Activated CD4-positive, alpha-beta T cell treated with anti-CD3 and anti-CD28 coated beads, Interleukin-2, amount 50 U/mL, for 24 hours (primary cell): ENCODE results near the gene DMRT2.

ENCODE experiments used
- DNase-seq, 2 donors: peaks; one replicate each; pipeline ENCODE4 v3.0.0-alpha.2; 2020; ENCODE audit warnings: low read depth in 1 of 2, low spot score in 1 of 2

Gene DMRT2

DNA sequence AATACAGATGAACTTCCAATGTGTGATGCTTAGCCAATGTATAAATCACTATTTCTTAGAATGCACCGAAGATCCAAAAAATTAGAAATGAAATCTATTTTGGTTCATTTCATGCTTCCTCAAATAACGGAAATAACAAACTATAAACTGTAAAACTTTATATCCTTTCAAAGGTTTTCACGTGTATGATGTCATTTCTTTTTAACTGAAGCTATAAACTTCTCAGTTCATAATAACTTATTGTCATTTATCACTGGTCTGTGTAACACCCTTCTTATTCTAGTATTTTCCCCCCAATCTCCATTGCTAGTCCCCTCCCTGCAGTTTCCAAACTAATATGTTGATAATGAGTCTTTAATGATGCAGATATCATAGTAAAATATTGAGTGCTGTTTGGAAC, 36.4 kb downstream of the DMRT2 start:
- no peak for DNase-seq

DNA sequence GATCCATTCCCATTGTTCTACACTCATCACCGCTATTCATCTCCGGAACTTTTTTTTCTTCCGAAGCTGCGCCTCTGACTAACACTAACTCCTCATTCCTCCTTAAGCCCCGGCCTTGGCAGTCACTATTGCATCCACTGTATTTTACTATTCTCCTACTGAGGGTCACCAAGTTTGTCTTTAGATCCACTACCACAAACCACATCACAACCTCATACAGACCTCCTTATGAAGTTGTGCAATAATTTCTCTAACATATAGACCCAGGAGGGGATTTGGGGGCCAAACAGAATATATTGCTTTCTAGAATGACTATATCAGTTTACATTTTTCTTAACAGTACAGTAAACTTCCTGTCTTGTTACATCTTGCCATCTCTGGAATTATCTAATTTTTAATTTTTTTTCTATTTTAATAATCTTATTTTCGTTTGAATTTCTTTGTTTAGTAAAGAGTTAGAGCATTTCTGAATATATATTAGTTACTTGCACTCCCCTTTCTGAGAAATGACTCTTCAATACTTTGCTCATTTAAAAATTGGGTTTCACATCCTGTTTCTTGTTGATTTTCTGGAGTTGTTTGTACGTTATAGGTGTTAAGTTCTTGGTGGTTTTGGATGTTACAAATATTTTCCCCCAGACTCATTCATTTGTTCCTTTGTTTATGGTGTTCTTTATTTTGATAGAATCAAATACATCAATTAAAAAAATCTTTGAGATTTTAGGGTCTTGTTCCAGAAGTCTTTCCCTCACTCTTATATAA, 37.1 kb downstream of the DMRT2 start:
- no peak for DNase-seq

DNA sequence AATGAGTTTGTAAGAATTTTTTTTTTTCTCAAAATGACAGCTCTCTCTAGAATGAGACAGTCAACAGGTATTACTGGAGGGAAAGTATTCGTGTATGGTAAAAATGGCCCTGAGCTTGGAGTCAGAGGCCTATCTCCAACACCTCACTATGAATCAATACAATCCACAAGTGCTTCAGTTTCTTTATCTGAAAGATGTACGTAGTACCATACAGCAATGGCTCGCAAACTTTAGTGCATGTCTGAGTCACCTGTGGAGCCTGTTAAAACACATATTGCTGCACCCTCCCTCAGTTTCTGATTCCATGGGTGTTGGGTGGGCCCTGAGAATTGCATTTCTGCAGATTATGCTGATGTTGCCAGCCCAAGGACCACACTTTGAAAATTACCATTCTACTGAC, 44.6 kb downstream of the DMRT2 start:
- no peak for DNase-seq

DNA sequence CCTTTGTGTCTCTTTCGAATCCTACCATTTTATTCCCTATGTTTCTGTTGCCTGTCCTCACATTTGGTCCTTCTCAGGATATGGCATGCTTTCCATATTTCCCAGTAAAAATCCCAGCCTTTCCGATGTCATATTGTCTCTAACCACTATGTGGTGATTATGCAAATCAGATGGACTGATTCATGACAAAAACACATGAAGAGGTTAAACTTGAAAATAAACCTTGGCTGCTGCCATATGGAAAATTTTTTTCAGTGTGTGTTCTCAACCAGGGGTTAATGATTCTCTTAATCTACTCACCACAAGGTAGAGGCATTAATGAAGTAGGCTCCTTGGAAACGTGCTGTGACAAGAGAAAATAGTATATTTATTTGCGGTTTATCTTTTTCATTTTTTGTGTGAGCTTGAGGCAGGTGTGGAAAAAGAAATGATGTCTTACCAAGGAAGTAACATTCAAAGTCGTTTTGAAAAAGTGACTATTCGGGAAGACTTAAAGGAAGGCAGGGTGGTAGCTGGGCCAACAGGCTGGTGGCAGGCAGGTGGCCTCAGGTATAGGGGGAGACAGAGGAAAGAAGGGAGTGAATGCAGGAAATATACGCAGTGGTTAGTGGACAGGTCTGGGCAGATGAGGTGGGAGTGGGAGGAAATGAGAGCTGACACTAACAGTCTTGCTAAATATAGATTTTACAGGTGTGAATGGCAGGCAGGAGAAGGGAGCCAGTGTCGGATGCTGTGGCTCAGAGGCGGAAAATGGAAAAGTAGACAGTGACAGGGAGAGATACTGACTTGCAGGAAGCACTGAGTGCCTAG, 46.2 kb downstream of the DMRT2 start:
- DNase-seq: no peak

DNA sequence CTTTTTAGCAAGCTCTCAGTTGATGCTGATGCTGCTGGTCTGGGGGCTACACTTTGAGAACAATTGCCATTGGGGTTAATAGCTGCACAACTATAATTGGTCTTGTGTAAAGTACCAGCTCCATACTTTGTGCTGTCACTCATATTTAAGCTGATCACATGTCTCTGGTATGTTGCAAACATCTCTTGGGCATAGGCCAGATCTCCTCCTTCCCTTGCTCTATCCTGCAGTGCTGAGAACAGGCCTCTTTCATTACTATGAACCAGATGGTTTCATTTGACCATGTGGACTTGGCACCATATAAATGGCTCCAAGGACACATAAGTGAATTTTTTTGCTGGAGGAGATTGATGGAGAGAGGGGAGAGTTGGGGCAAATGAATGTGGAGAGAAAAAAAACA, 48.4 kb downstream of the DMRT2 start:
- DNase-seq: no peak

DNA sequence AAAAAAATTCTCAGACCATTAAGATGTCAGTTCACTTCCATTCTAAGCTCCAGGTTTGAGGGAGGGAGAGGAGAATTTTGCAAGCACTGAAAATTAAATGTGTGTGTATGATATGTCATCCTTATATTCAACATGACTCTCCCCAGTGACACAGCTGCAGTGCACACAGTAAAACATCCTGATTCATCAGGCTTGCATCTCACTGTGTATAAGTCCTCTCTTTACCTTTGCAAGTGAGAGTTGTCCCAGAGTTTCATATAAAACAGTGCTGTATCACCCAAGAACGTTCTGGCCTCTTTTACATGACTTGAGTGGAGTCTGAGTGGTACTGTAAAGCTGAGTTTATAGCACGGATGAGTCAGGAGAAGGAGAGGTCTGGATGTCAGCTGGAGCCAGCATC, 50.0 kb downstream of the DMRT2 start:
- DNase-seq: no peak

DNA sequence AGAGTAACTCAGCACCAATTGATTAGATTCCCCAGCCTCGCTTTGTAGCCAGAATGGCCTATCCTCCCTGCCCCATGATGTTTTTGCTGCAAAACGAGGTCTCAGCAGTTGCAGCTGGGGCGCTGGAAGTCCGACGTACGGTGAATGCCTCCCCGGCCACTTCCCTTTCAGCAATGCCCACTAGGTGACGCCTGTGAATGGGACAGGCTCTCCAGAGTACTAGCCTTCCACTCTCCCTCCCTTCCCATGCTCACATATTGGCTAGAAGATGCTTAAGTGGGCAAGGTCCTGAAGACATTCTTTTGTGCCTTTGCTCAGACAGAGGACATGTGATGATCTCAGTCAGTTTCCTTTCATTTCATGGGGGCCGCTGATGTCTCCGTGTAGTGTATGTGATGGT, 50.8 kb downstream of the DMRT2 start:
- no peak for DNase-seq

DNA sequence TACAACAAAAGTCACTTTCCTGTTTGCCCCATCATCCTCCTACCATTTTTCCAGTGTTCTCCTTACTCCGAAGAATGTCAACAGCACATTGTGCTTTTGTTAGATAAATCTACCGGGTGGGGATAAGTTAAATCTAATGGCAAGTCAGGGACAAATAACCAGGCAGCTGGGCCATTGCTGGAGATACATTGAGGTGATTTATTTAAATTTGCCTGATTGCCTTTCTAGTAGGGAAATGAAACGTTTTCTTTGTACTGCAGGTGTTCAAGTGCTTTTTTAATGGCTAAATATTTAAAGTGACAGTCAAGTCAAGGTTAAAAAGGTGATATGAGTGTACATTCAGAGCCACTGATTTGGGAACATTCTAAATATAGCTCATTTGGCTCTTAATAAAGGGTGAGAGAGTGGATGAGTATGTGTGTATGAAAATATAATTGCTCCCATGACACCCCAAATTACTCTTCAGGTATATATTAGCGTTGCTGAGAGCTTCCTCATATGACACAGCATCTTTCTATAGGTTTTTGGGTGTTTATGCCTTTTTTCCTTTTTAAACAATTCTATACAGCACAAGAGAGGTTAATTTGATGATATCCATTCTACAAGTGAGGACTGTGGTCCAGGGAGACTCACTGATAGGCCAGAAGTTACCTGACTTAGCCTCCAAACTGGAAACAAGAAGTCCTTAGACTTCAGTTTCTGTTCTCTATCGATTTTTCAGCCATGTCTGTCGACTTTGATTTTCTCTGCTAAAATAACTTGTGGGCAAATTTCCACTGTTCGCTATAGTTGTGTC, 51.9 kb downstream of the DMRT2 start:
- DNase-seq: no peak

DNA sequence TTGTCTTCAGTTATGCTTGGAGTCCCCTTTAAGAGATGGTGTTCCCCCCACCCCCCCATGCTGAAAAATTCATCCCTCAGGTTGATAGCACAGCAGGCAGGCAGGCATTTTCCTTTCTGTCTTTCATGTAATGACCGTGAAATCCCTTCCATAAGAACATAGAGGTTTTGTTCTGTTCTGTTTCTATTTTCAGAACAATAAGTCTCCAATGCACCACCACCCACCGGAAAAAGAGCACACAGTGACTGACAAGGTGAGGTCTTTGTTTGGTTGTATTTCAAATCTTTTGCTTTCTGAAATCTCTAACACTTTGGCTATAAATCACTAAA, 52.4 kb downstream of the DMRT2 start:
- DNase-seq: no peak
